K562 (cell line): Measurements from ENCODE around the gene C10orf143. TPM values are rescaled to one million over a fixed set of nuclear protein-coding genes. Genes with fewer than 3 reads are reported as not detected.

Experiments
- ATAC-seq: fragments of 200-7000 bp; cut with Tn5 transposase; 3 replicates; pipeline ENCODE4 v1.9.1; 2020; ENCODE audit warnings: moderate library complexity
- BruUV-seq: library from RNA; stranded (reverse); fragments of 400-500 nt; replicated peaks from 2 replicates; lab custom pipeline; 2021; lab: Mats Ljungman, UMichigan
- CTCF ChIA-PET: fragments of 300-600 bp; formaldehyde crosslinking; extraction: SDS; loops from one replicate; lab custom pipeline; 2021; ENCODE audit warnings: low intra/inter-chr PET ratio; lab: Yijun Ruan, JAX
- POLR2A ChIA-PET: fragments of 300-600, 350-650 bp; sonication (Branson Sonifier 250); formaldehyde crosslinking; extraction: SDS; loops from one replicate; lab custom pipeline; 2021; ENCODE audit warnings: antibody characterized with exemption, inconsistent platforms; lab: Yijun Ruan, JAX
- DNase-seq, 4 experiments: peaks; one replicate each; pipeline versions ENCODE4 v3.0.0 to v3.0.0-alpha.2; 2011 to 2018; ENCODE audit warnings: low spot score in 3 of 4, mixed read lengths in 3 of 4; ENCODE audit errors: extremely low read depth in 1 of 4
- FAIRE-seq: peaks from 2 replicates; lab custom pipeline; 2011; peaks lifted over from hg19 to GRCh38; lab: Jason Lieb, UNC
- H2AFZ ChIP-seq: 2 replicates; pipeline ENCODE4 v1.6.0; 2011; ENCODE audit warnings: low read depth, low read length, control low read depth, inconsistent platforms
- H3K27ac ChIP-seq: fragments of 200-600 bp; 3 replicates; pipeline ENCODE4 v1.8.0; 2011; ENCODE audit warnings: low read depth, mild to moderate bottlenecking, control low read depth, inconsistent platforms, low read length, moderate library complexity, mixed read lengths; ENCODE audit errors: extremely low read depth
- H3K27me3 ChIP-seq, 2 experiments: fragments of 300-600 bp in 1 of 2; 2 replicates in 1 of 2; 3 replicates in 1 of 2; pipeline versions ENCODE4 v1.6.0 to v1.8.0; 2011; ENCODE audit warnings: inconsistent platforms in 2 of 2, low read length in 2 of 2, mild to moderate bottlenecking in 1 of 2, mixed read lengths in 1 of 2, moderate library complexity in 1 of 2; ENCODE audit not compliant: control insufficient read depth in 2 of 2, insufficient read depth in 2 of 2
- H3K36me3 ChIP-seq: fragments of 300-600 bp; 3 replicates; pipeline ENCODE4 v1.8.0; 2011; ENCODE audit warnings: mild to moderate bottlenecking, low read length, inconsistent platforms; ENCODE audit not compliant: control insufficient read depth, insufficient read depth
- H3K4me1 ChIP-seq, 2 experiments: fragments of 200-600 bp in 1 of 2; replicated peaks in 1 of 2; 2 replicates in 1 of 2; 3 replicates in 1 of 2; pipeline versions ENCODE4 v1.5.1 to v1.8.0; 2011; ENCODE audit warnings: inconsistent platforms in 2 of 2, low read length in 2 of 2, mild to moderate bottlenecking in 1 of 2, mixed read lengths in 1 of 2, moderate library complexity in 1 of 2; ENCODE audit not compliant: control insufficient read depth in 2 of 2, insufficient read depth in 2 of 2
- H3K4me2 ChIP-seq: 2 replicates; pipeline ENCODE4 v1.6.1; 2011; ENCODE audit warnings: low read length, control low read depth, inconsistent platforms, mixed read lengths; ENCODE audit not compliant: insufficient read depth
- H3K4me3 ChIP-seq: fragments of 200-600 bp; sonication (generic), shearing (Covaris generic); 2 replicates; pipeline ENCODE4 v1.5.1; 2016; ENCODE audit warnings: control low read depth, inconsistent platforms
- H3K79me2 ChIP-seq: fragments of 200-600 bp; 3 replicates; pipeline ENCODE4 v1.8.0; 2011; ENCODE audit warnings: low read length, inconsistent platforms; ENCODE audit not compliant: control insufficient read depth, insufficient read depth
- H3K9ac ChIP-seq, 2 experiments: 2 replicates each; pipeline versions ENCODE4 v1.6.0 to v1.6.1; 2011; ENCODE audit warnings: low read depth in 2 of 2, low read length in 2 of 2, control low read depth in 1 of 2, inconsistent platforms in 1 of 2, mild to moderate bottlenecking in 1 of 2, mixed read lengths in 1 of 2; ENCODE audit not compliant: insufficient read depth in 1 of 2
- H3K9me1 ChIP-seq: one replicate; pipeline ENCODE4 v1.6.0; 2011; ENCODE audit warnings: inconsistent platforms, mild to moderate bottlenecking, low read length, moderate library complexity; ENCODE audit not compliant: control insufficient read depth, insufficient read depth
- H3K9me3 ChIP-seq: replicated peaks from 2 replicates; pipeline ENCODE4 v1.5.1; 2011; ENCODE audit warnings: low read depth, low read length, inconsistent platforms; ENCODE audit not compliant: control insufficient read depth, insufficient read depth
- H4K20me1 ChIP-seq: replicated peaks from 2 replicates; pipeline ENCODE4 v1.6.1; 2011; ENCODE audit warnings: low read length, inconsistent platforms, mixed read lengths; ENCODE audit not compliant: control insufficient read depth, insufficient read depth
- ETV6 ChIP-seq, 3 experiments: fragments of 150-350 bp in 1 of 3; sonication (generic) in 1 of 3; formaldehyde crosslinking in 1 of 3; IDR thresholded peaks; 2 replicates each; pipeline versions ENCODE4 v1.6.1 to v1.8.0; 2014 to 2022; ENCODE audit warnings: borderline replicate concordance in 2 of 3, low read depth in 2 of 3, antibody characterized with exemption in 1 of 3, low read length in 1 of 3, mild to moderate bottlenecking in 1 of 3, missing genetic modification reagents in 1 of 3
- FOSL1 ChIP-seq: fragments of 200-800 bp; sonication (Bioruptor generic); conservative IDR thresholded peaks from 2 replicates; pipeline ENCODE4 v1.6.1; 2016; ENCODE audit warnings: missing genetic modification characterization, missing compliant biosample characterization
- KHSRP ChIP-seq: fragments of 450-650 bp; IDR thresholded peaks from 2 replicates; pipeline ENCODE4 v1.6.1; 2017
- PRPF4 ChIP-seq: fragments of 200-400 bp; formaldehyde crosslinking; IDR thresholded peaks from one replicate; pipeline ENCODE4 v1.6.1; 2017; ENCODE audit warnings: low read length, low read depth, mild to moderate bottlenecking; ENCODE audit not compliant: insufficient read depth, poor library complexity, severe bottlenecking
- PURB ChIP-seq: sonication (generic); formaldehyde crosslinking; IDR thresholded peaks from 2 replicates; pipeline ENCODE4 v1.9.0; 2021; ENCODE audit warnings: low read depth, mild to moderate bottlenecking, missing genetic modification reagents
- SETDB1 ChIP-seq: IDR thresholded peaks from one replicate; pipeline ENCODE4 v1.6.1; 2012; ENCODE audit warnings: low read length, control low read depth, inconsistent platforms
- SMARCB1 ChIP-seq: IDR thresholded peaks from 2 replicates; pipeline ENCODE4 v1.6.1; 2011; ENCODE audit warnings: improper control_type of control experiment, low read depth; ENCODE audit not compliant: insufficient read length
- SP2 ChIP-seq: IDR thresholded peaks from 2 replicates; pipeline ENCODE4 v1.6.1; 2011; ENCODE audit warnings: mild to moderate bottlenecking, low read depth, low read length, moderate library complexity; ENCODE audit not compliant: poor library complexity, severe bottlenecking; ENCODE audit errors: extremely low read depth
- XRCC5 ChIP-seq: fragments of 200-400 bp; formaldehyde crosslinking; IDR thresholded peaks from 2 replicates; pipeline ENCODE4 v1.6.1; 2017; ENCODE audit warnings: low read depth, mild to moderate bottlenecking, low read length
- ZC3H8 ChIP-seq: fragments of 450-650 bp; IDR thresholded peaks from 2 replicates; pipeline ENCODE4 v1.6.1; 2017
- ZNF3 ChIP-seq: fragments of 250-450 bp; sonication (Bioruptor Pico); IDR thresholded peaks from 2 replicates; pipeline ENCODE4 v1.5.0; 2021; ENCODE audit warnings: mild to moderate bottlenecking, moderate library complexity
- WGBS: fragments of 100-300 bp; shearing (Covaris generic); methylation state at CpG from one replicate; pipeline ENCODE4 v1.1.6; 2016; ENCODE audit warnings: low coverage, mixed read lengths; ENCODE audit not compliant: insufficient coverage; ENCODE audit errors: missing lambda C conversion rate; 5-methylcytosine and 5-hydroxymethylcytosine counted together
- in situ Hi-C: fragments of 300-500 bp; cut with MboI; formaldehyde crosslinking; loops from 4 replicates; pipeline ENCODE4 v1.15.0; 2018; ENCODE audit warnings: inconsistent platforms, mixed read lengths
- intact Hi-C: fragments of 100-400 bp; cut with micrococcal nuclease; formaldehyde crosslinking; loops from 2 replicates; pipeline ENCODE4 v1.14.2; 2022
- polyA plus RNA-seq, 8 experiments: library from polyadenylated mRNA; depleted of rRNA in 4 of 8; stranded (reverse) in 5 of 8; unstranded in 3 of 8; fragments of >200 nt; fragmentation: Nextera tagmentation in 2 of 8; fragmentation: Illumina TruSeq in 1 of 8; extraction: Ambion mirVana in 2 of 8; extraction: Trizol in 1 of 8; gene quantifications; 2 replicates each; pipeline versions ENCODE4 v1.2.1 to v1.2.3, GENCODE V29; 2011 to 2014; ENCODE audit warnings: inconsistent platforms in 1 of 8, missing spikeins in 1 of 8
- total RNA-seq, 7 experiments: library from RNA; depleted of rRNA in 6 of 7; stranded (reverse); fragments of >200 nt in 6 of 7; fragmentation: Illumina TruSeq in 2 of 7; extraction: Trizol in 2 of 7; gene quantifications; 2 replicates each; pipeline versions ENCODE4 v1.2.1 to v1.2.3, GENCODE V29; 2011 to 2021; ENCODE audit warnings: low replicate concordance in 1 of 7
- TF ChIP-seq, protein P1 (sequence below): IDR thresholded peaks from 3 replicates; pipeline ENCODE4 v1.6.1; 2011; ENCODE audit warnings: borderline replicate concordance, mild to moderate bottlenecking; ENCODE audit not compliant: insufficient read length, insufficient read depth
- TF ChIP-seq, protein P2 (sequence below): sonication (generic); formaldehyde crosslinking; IDR thresholded peaks from 2 replicates; pipeline ENCODE4 v1.8.1; 2023; ENCODE audit warnings: mild to moderate bottlenecking, missing genetic modification reagents

Gene C10orf143
- total and polyA plus RNA-seq, 9 of the 15 experiments (the other 6 are each of a cell fraction or from before 2014, with no cell fraction given): 0.07 to 0.42 (median 0.25) TPM; not detected in 2

- no peaks in the 10 kb centered on the region for H3K9me3 ChIP-seq
- intact Hi-C loops (no loop called here), in situ Hi-C loops (no loop called here)
- H3K27ac ChIP-seq: no peak overlapping the region
- POLR2A ChIA-PET: interaction anchor here (0.7 kb wide), 1 partner anchor 29 kb away, joined by 3 read pairs; no protein-coding TSS in a partner anchor
- H3K36me3 ChIP-seq: no peaks in the 10 kb centered on the region
- DNase-seq (no peak), ATAC-seq (no peak)
- peaks cover 0 to 11% of the 10 kb centered on the region in 2 experiments; a peak in 2 of 5 replicates for H3K4me1 ChIP-seq
- H4K20me1 ChIP-seq: no peaks in the 10 kb centered on the region; the same call in 1 of the 2 replicates
- no peak for TF ChIP-seq PRPF4
- TF ChIP-seq, protein P1, sequence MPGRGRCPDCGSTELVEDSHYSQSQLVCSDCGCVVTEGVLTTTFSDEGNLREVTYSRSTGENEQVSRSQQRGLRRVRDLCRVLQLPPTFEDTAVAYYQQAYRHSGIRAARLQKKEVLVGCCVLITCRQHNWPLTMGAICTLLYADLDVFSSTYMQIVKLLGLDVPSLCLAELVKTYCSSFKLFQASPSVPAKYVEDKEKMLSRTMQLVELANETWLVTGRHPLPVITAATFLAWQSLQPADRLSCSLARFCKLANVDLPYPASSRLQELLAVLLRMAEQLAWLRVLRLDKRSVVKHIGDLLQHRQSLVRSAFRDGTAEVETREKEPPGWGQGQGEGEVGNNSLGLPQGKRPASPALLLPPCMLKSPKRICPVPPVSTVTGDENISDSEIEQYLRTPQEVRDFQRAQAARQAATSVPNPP: no peak
- TF ChIP-seq XRCC5: no peak
- TF ChIP-seq SP2: no peak
- no peak for TF ChIP-seq SMARCB1
- TF ChIP-seq SETDB1: no peak
- TF ChIP-seq, protein P2, sequence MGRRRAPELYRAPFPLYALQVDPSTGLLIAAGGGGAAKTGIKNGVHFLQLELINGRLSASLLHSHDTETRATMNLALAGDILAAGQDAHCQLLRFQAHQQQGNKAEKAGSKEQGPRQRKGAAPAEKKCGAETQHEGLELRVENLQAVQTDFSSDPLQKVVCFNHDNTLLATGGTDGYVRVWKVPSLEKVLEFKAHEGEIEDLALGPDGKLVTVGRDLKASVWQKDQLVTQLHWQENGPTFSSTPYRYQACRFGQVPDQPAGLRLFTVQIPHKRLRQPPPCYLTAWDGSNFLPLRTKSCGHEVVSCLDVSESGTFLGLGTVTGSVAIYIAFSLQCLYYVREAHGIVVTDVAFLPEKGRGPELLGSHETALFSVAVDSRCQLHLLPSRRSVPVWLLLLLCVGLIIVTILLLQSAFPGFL (CRISPR knock-in tag): no peak
- TF ChIP-seq ZNF3 (CRISPR knock-in tag): no peak
- no peak for TF ChIP-seq ETV6 (IDR thresholded peaks at IDR 0.05; ENCODE audit: borderline replicate concordance in 1 of 2, low read depth in 2 of 2, low read length in 1 of 2)
- TF ChIP-seq ETV6 (CRISPR knock-in tag; IDR thresholded peaks at IDR 0.05; ENCODE audit: borderline replicate concordance): no peak
- no peak for TF ChIP-seq KHSRP
- no peak for TF ChIP-seq ZC3H8
- no peak for TF ChIP-seq PURB (CRISPR knock-in tag)
- TF ChIP-seq FOSL1: no peak
- TF ChIP-seq, all 486 proteins: peak for 0
- no TSS peak for BruUV-seq
- H3K4me3 ChIP-seq: no peak overlapping the region
- H3K79me2 ChIP-seq: no peaks in the 10 kb centered on the region
- H3K9me1 ChIP-seq: no peaks in the 10 kb centered on the region
- FAIRE-seq: no peak
- CTCF ChIA-PET: no interaction called here
- no peak overlapping the region for H3K4me2 ChIP-seq
- no peak overlapping the region for H3K9ac ChIP-seq
- no peak overlapping the region for H2AFZ ChIP-seq
- 0% methylated on average over 5 of the region's 12 CpGs for WGBS
- peaks cover 3 to 35% of the 10 kb centered on the region in 2 experiments; a peak in 4 of 5 replicates for H3K27me3 ChIP-seq
These were observed 69.8 kb downstream of the C10orf143 start for GRCh38 chr10:130040817-130041330.
